Heart left ventricle (tissue), 16 donors: ENCODE data around the gene THAP4. TPM values are rescaled to one million over a fixed set of nuclear protein-coding genes. Genes with fewer than 3 reads are reported as not detected.
A peak's percentile ranks its signal among the peaks of the same experiment; 100 is the strongest.

Source experiments
- ATAC-seq, 4 donors: fragments of 200-7000 bp; cut with Tn5 transposase; one replicate each; pipeline ENCODE4 v1.9.1; 2020 to 2022; ENCODE audit warnings: moderate library complexity in 4 of 4, mild to moderate bottlenecking in 3 of 4, moderate number of reproducible peaks in 1 of 4
- DNase-seq, 5 donors: peaks; one replicate each; pipeline ENCODE4 v3.0.0-alpha.2; 2020
- H3K27ac ChIP-seq, 12 donors: fragments of 200-600 bp; sonication (generic) in 4 of 12; one replicate each; pipeline versions ENCODE4 v1.5.0 to v1.8.0; 2016 to 2022; ENCODE audit warnings: mild to moderate bottlenecking in 2 of 12
- H3K27me3 ChIP-seq, 9 donors: fragments of 200-600 bp; sonication (generic) in 2 of 9; one replicate each; pipeline versions ENCODE4 v1.5.1 to v1.8.0; 2016 to 2022; ENCODE audit warnings: mild to moderate bottlenecking in 3 of 9
- H3K36me3 ChIP-seq, 9 donors: fragments of 200-600 bp; sonication (generic) in 2 of 9; one replicate each; pipeline versions ENCODE4 v1.5.0 to v1.8.0; 2018 to 2022; ENCODE audit warnings: mild to moderate bottlenecking in 2 of 9
- H3K4me1 ChIP-seq, 12 donors: fragments of 200-600 bp; sonication (generic) in 4 of 12; one replicate each; pipeline versions ENCODE4 v1.5.0 to v1.8.0; 2016 to 2022; ENCODE audit warnings: mild to moderate bottlenecking in 3 of 12
- H3K4me3 ChIP-seq, 12 donors: fragments of 200-600 bp; sonication (generic) in 4 of 12; one replicate each; pipeline versions ENCODE4 v1.5.0 to v1.8.0; 2017 to 2022; ENCODE audit warnings: mild to moderate bottlenecking in 9 of 12, moderate library complexity in 4 of 12
- H3K9me3 ChIP-seq, 12 donors: fragments of 200-600 bp; sonication (generic) in 4 of 12; one replicate each; pipeline versions ENCODE4 v1.5.0 to v1.8.0; 2016 to 2022; ENCODE audit warnings: mild to moderate bottlenecking in 1 of 12
- POLR2A ChIP-seq, 2 donors: fragments of 450-650 bp; IDR thresholded peaks; one replicate each; pipeline ENCODE4 v1.6.1; 2017; ENCODE audit warnings: antibody characterized with exemption in 2 of 2, mild to moderate bottlenecking in 2 of 2, moderate library complexity in 2 of 2
- WGBS, 4 donors: extraction: QIAGEN DNeasy Blood & Tissue Kit in 2 of 4; methylation state at CpG; one replicate each; pipeline versions ENCODE4 v1.1.5 to v1.1.7; 2013 to 2018; 5-methylcytosine and 5-hydroxymethylcytosine counted together
- intact Hi-C, 10 donors: fragments of 100-400 bp; cut with DNase I; formaldehyde crosslinking; loops; one replicate each; pipeline versions ENCODE4 v1.11.1 to v1.14.2; 2022
- polyA plus RNA-seq, 2 donors: library from polyadenylated mRNA; stranded (reverse); fragments of 200-250 nt; gene quantifications; one replicate each; pipeline ENCODE4 v1.2.3, GENCODE V29; 2013
- total RNA-seq, 9 donors: library from RNA; depleted of rRNA in 2 of 9; stranded (reverse); fragments of >200 nt in 2 of 9; fragmentation: NEBNext Ultra II Directional in 3 of 9; extraction: Animal tissue kit (Norgen Biotek cat#: 25700) in 3 of 9; gene quantifications; one replicate each; pipeline versions ENCODE4 v1.1.0 to v1.2.4, GENCODE V29; 2016 to 2023
- TF ChIP-seq, protein P1 (sequence below), 12 donors: fragments of 200-600 bp; sonication (generic) in 4 of 12; IDR thresholded peaks; one replicate each; pipeline versions ENCODE4 v1.5.0 to v1.8.0; 2018 to 2022; ENCODE audit warnings: antibody characterized with exemption in 12 of 12, mild to moderate bottlenecking in 5 of 12
- donor health status: ischemic (EF 13 %, LVEDD 7.1; RV severe dilation, severe dysfunction).
- donor health status: healthy with polysubstance abuse.
- donor health status: DM: no; HTN: yes; CAD: no.
- donor health status: DM: no; HTN: no; CAD: no.
- donor health status: ischemic (EF 25% LVEDD 6.9; RV normal size, moderate dysfunction).
- donor health status: ischemic (EF 25% LVEDD 5.7; RV mildly dilated, moderate dysfunction).
- donor health status: healthy.
- donor health status: DM: yes; HTN: yes; CAD: no.
- donor health status: ischemic (EF 35%, LVEDD 5.7; RV mildly dilated, moderate dysfunction).
- donor health status: nonischemic (EF 11% LVEDD 7.7; RV severe dilation, severe dysfunction).
- donor health status: DM: yes; HTN: yes; CAD: no.
- donor health status: PGD.
- donor health status: ischemic (EF 29% LVEDD 5.4; RV normal size, mild dysfunction).
- donor health status: nonischemic (EF 23%, LVEDD 6.1; RV moderate dilation, normal function).

THAP4 gene
- total and polyA plus RNA-seq, 11 donors = 61.7 to 110 (median 80.4) TPM

DNA sequence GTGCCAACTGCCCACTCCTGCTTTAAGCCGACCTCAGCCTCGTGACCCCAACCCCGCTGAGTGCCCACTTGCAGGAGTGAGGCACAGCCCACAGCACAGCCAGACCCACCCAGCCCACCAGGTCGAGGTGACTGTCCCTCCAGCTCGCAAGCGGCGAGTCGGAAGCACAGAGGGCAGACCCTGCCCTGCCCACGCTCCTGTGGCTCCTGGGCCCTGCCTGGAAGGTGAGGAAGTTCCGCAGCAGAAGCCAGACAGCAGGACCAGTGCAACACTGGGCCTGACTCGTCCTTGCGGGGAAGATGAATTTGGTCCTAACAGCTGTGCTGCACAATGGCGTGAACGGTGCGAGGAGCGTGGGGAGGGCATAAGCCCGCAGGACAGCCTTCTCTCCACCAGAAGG is 39.7 kb upstream of the THAP4 start:
- H3K4me1 ChIP-seq = peaks cover 0 to 13% (median 5%) of the 10 kb centered on the region in 12 donors
- peaks cover 0 to 83% (median 54%) of the 10 kb centered on the region in 9 donors for H3K36me3 ChIP-seq
- WGBS, 4 donors = 88 to 95% (median 94%) methylated on average over 16 to 17 of the region's 17 CpGs
- no peaks in the 10 kb centered on the region for H3K9me3 ChIP-seq
- no peak overlapping the region for H3K27ac ChIP-seq
- peak in 1 of 5 donors; percentile 42 for DNase-seq
- ATAC-seq = no peak
- TF ChIP-seq POLR2A (IDR thresholded peaks at IDR 0.05) = no peak
- TF ChIP-seq, protein P1, sequence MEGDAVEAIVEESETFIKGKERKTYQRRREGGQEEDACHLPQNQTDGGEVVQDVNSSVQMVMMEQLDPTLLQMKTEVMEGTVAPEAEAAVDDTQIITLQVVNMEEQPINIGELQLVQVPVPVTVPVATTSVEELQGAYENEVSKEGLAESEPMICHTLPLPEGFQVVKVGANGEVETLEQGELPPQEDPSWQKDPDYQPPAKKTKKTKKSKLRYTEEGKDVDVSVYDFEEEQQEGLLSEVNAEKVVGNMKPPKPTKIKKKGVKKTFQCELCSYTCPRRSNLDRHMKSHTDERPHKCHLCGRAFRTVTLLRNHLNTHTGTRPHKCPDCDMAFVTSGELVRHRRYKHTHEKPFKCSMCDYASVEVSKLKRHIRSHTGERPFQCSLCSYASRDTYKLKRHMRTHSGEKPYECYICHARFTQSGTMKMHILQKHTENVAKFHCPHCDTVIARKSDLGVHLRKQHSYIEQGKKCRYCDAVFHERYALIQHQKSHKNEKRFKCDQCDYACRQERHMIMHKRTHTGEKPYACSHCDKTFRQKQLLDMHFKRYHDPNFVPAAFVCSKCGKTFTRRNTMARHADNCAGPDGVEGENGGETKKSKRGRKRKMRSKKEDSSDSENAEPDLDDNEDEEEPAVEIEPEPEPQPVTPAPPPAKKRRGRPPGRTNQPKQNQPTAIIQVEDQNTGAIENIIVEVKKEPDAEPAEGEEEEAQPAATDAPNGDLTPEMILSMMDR (IDR thresholded peaks at IDR 0.05) = no peak
- intact Hi-C loops = no loop called here
- H3K4me3 ChIP-seq = no peak overlapping the region
- H3K27me3 ChIP-seq = no peaks in the 10 kb centered on the region

DNA sequence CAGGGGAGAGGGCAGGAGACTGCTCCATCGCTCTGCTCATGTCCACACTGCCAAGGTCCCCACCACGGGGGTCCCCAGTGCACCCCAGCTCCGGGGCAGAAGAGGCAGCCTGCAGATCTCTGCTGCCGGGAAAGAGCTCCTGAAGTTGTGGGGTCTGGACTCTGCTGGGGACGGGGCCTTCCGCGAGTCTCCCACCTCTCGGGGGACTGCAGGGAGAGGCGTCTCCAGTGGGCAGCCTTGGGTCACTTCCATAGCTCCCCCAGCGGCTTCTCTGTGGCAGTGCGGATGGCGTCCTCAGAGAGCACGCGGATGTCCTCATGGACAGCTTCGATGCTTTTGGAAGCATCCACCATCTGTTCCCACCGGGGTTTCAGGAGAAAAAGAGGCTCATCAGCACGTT is 38.9 kb upstream of the THAP4 start:
- H3K9me3 ChIP-seq = no peaks in the 10 kb centered on the region
- intact Hi-C loops = no loop called here
- TF ChIP-seq, protein P1 (IDR thresholded peaks at IDR 0.05) = no peak
- no peak for TF ChIP-seq POLR2A (IDR thresholded peaks at IDR 0.05)
- H3K36me3 ChIP-seq = peaks cover 0 to 83% (median 55%) of the 10 kb centered on the region in 9 donors
- no peak overlapping the region for H3K27ac ChIP-seq
- no peak overlapping the region for H3K4me3 ChIP-seq
- 84 to 89% (median 87%) methylated on average over 10 to 17 of the region's 17 CpGs for WGBS, 4 donors
- no peak for ATAC-seq
- peaks cover 0 to 10% (median 3%) of the 10 kb centered on the region in 12 donors for H3K4me1 ChIP-seq
- DNase-seq = peak in 1 of 5 donors; percentile 55
- no peaks in the 10 kb centered on the region for H3K27me3 ChIP-seq

DNA sequence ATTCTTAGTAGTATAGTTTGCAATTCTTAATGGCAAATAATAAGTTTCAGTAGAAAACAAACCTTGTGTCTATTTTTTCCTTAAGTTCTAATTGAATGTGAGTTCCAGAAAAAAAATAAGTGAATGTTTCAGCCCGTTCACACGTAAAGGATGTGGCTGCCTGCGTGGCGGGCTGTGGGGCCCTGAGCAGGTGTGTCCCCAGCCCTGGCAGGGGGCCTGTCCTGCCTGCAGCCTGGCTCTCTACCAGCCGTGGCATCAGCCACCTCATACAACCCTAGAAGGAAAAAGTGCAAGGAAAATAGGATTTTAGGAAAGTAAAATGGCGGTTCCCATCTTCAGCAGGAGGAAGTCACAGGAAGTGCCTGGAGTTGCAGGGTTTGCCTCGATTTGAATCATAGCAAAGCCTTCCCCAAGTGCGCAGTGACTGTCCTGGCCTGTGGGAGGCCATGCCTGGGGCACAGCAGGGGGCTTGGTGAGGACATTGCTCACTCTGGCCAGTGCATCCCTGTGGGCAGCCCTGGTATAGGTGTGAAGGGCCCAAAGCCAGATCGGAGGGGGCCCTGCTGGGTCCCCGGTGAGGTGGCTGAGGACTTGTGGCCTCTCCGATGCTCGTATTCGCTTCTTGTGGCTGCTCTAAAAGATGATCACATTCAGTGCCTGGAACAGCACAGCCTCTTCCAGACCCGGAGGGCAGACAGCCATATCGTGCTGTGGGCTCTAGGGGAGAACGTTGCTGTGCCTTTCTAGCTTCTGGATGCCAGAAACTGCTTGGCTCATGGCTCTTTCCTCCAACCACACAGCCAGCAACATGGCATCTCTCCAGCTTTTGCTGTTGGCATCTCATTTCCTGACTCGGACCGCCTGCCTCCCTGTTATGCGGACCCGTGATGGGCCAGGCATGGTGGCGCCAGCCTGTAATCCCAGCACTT is 37.1 kb upstream of the THAP4 start:
- Histone ChIP-seq H3K4me1 (peaks cover 0 to 6% (median 0%) of the 10 kb centered on the region in 12 donors), H3K27me3 (no peaks in the 10 kb centered on the region), H3K27ac (peak overlapping the region in 4 of 12 donors; percentile 21 to 32 (median 29)), H3K36me3 (peaks cover 0 to 84% (median 65%) of the 10 kb centered on the region in 9 donors), H3K9me3 (no peaks in the 10 kb centered on the region), H3K4me3 (no peak overlapping the region)
- intact Hi-C loops = no loop called here
- ATAC-seq = peak; percentile 46 to 65 (median 63)
- peak; percentile 32 to 61 (median 45) for DNase-seq
- no peak for TF ChIP-seq POLR2A (IDR thresholded peaks at IDR 0.05)
- TF ChIP-seq, protein P1 (IDR thresholded peaks at IDR 0.05) = no peak
- WGBS, 4 donors = 71 to 74% (median 72%) methylated on average over 20 to 21 of the region's 21 CpGs

DNA sequence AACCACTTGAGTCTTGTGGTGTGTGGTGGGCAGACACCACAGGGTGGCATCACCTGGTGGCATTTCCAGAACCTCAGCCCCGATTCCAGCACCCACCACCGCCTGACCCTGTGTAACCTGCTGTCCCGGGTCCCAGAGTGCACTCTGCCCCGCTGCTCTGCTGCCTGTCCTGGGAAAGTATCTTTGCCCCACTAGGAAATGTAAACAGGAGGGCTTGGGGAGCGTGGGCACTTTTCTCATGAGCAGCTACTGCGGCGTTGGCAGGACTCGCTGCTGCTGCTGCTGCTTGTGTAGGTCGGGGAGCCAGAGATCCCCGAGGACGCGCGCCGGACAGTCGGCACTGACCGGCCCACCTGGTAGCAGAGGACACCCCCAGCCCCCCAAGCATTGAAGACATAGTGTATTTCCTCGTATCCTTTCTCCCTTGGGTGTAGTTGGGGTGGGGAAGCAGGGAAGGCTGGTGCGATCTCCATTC is 36.3 kb upstream of the THAP4 start:
- Histone ChIP-seq H3K4me1 (peaks cover 0 to 6% (median 0%) of the 10 kb centered on the region in 12 donors), H3K36me3 (peaks cover 0 to 82% (median 65%) of the 10 kb centered on the region in 9 donors), H3K9me3 (no peaks in the 10 kb centered on the region), H3K4me3 (no peak overlapping the region), H3K27ac (no peak overlapping the region), H3K27me3 (no peaks in the 10 kb centered on the region)
- 79 to 91% (median 89%) methylated on average over 10 to 18 of the region's 18 CpGs for WGBS, 4 donors
- no peak for TF ChIP-seq POLR2A (IDR thresholded peaks at IDR 0.05)
- TF ChIP-seq, protein P1 (IDR thresholded peaks at IDR 0.05) = no peak
- intact Hi-C loops = no loop called here
- ATAC-seq (no peak), DNase-seq (no peak)
